Stimulated activated CD4-positive, alpha-beta T cell treated with anti-CD3 and anti-CD28 coated beads, Interleukin-2, amount 100 ng/mL, for 4 hours (primary cell): ENCODE data around the gene GABRQ.
"Not testable (repeated sequence)": the region's sequence is repeated elsewhere in the genome, so short reads cannot be mapped to it uniquely, and the experiment has no call there.

Source experiments
- DNase-seq: peaks from one replicate; pipeline ENCODE4 v3.0.0-alpha.2; 2020; ENCODE audit warnings: low read depth

GABRQ gene

GRCh38 chrX:152658302-152658701 is 20.6 kb downstream of the GABRQ start:
- no peak for DNase-seq

DNA sequence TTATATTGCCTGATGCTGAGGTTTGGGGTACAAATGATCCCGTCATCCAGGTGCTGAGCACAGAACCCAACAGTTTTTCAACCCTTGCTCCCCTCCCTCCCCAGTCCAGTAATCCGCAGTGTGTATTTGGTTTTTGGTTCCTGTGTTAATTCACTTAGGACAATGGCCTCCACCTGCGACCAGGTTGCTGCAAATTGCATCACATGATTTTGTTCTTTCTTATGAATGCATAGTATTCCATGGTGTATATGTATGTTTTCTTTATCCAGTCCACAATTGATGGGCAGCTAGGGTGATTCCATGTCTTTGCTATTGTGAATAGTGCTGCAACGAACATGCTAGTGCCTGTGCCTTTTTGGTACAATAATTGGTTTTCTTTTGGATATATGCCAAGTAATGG is 25.4 kb downstream of the GABRQ start:
- DNase-seq: no peak

- DNase-seq: no peak
Measured at GRCh38 chrX:152674135-152674534, 36.4 kb downstream of the GABRQ start.

GRCh38 chrX:152674652-152675051 is 37.0 kb downstream of the GABRQ start:
- DNase-seq: not testable (repeated sequence)

- not testable (repeated sequence) for DNase-seq
Measured at GRCh38 chrX:152681012-152681411, 43.3 kb downstream of the GABRQ start.

- not testable (repeated sequence) for DNase-seq
Measured at GRCh38 chrX:152697952-152698931, 60.5 kb downstream of the GABRQ start, which contains the start of gene MAGEA3. Gene MAGEA3 (plus strand): TSS chrX:152698794. CDS start chrX:152700833, 2,039 bp downstream.

- not testable (repeated sequence) for DNase-seq
Measured at GRCh38 chrX:152700390-152700789, 62.7 kb downstream of the GABRQ start.

GRCh38 chrX:152706500-152706899 is 68.8 kb downstream of the GABRQ start:
- not testable (repeated sequence) for DNase-seq
